ENCODE data around the gene FRMD1. TPM values are rescaled to one million over a fixed set of nuclear protein-coding genes. Genes with fewer than 3 reads are reported as not detected.

The FRMD1 gene
- total RNA-seq, 1 experiment from 2014 or later, result not detected

- ChIA-PET CTCF (no interaction called here), POLR2A (ENCODE audit: unreplicated experiment) (no interaction called here)
- Histone ChIP-seq H3K9me3 (ENCODE audit: low read length) (no peaks in the 10 kb centered on the region), H3F3A (ENCODE audit: low read length, unreplicated experiment) (no peaks in the 10 kb centered on the region), H3K4me3 (ENCODE audit: low read length) (no peak overlapping the region), H2AFZ (ENCODE audit: low read length) (no peak overlapping the region), H3K36me3 (ENCODE audit: low read depth, low read length) (no peaks in the 10 kb centered on the region), H3K79me2 (ENCODE audit: low read length) (no peaks in the 10 kb centered on the region), H3K9me2 (replicated peaks; ENCODE audit: low read length) (no peaks in the 10 kb centered on the region), H3K4me1 (ENCODE audit: insufficient read depth, low read length) (no peaks in the 10 kb centered on the region), H3K9ac (ENCODE audit: low read length) (no peak overlapping the region), H3K27me3 (ENCODE audit: low read length) (peaks cover 9% of the 10 kb centered on the region), H3K4me2 (ENCODE audit: low read length) (no peak overlapping the region), H3K27ac (ENCODE audit: low read length) (no peak overlapping the region), H4K20me1 (ENCODE audit: low read length) (no peaks in the 10 kb centered on the region)
- intact Hi-C loops (cut with micrococcal nuclease), result no loop called here
- no TSS peak for BruUV-seq (replicated peaks)
- ATAC-seq (no peak), DNase-seq (no peak)
- no peak for TF ChIP-seq EZH2phosphoT487 (IDR thresholded peaks at IDR 0.05; ENCODE audit: borderline replicate concordance, low read length)
- no peak for TF ChIP-seq CTCF (conservative IDR thresholded peaks at IDR 0.05; ENCODE audit: low read depth, low read length)
- no peak for TF ChIP-seq EZH2 (IDR thresholded peaks at IDR 0.05; ENCODE audit: low read length, unreplicated experiment)
Measured at GRCh38 chr6:168106633-168107005, 27.6 kb upstream of the FRMD1 start.

DNA sequence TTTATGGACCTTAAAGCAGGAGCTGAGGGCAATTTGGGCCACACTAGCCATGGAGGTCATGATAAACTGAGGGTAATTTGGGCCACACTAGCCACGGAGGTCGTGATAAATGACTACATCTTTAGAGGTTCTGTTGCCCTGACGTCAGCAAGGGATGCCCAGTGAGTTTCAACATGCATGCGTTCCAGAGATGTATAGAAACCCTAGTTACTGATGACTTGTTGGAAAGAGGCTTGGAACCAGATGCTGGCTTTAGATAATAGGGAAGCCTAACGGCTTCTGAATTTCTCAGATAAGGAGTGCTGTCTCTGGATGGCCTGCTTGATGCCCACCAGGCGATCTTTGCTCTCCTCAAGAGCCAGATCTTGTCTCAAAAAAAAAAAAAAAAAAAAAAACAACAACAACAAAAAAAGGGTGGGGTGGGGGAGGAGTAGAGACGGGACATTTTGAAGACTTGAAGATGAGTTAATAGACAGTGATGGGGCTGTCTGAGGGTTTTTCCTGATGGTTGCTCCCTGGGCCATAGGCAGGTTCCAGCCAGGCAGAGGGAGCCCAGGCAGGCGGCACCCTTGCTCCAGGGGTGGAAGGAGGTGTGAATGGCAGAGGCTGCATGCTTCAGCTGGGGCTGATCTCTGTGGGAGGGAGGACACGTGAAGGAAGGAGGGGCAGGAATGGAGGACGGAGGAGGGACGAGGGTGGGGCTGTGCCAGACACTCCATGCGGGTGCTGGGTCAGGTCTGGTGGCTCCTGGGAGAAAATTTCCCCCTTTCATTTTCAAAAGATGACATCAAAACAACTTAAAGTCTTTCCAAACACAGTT is 27.0 kb upstream of the FRMD1 start:
- intact Hi-C loops (cut with micrococcal nuclease), result no loop called here

More for the DNA sequence above, 27.0 kb upstream of the FRMD1 start:
- BruUV-seq (replicated peaks), result no TSS peak
- Histone ChIP-seq H3K4me3 (ENCODE audit: low read length) (no peak overlapping the region), H3K27me3 (ENCODE audit: low read length) (peaks cover 9% of the 10 kb centered on the region), H3K27ac (ENCODE audit: low read length) (no peak overlapping the region), H3K36me3 (ENCODE audit: low read depth, low read length) (no peaks in the 10 kb centered on the region), H3K4me2 (ENCODE audit: low read length) (no peak overlapping the region), H4K20me1 (ENCODE audit: low read length) (no peaks in the 10 kb centered on the region), H3K9ac (ENCODE audit: low read length) (no peak overlapping the region), H3K9me3 (ENCODE audit: low read length) (no peaks in the 10 kb centered on the region), H3F3A (ENCODE audit: low read length, unreplicated experiment) (no peaks in the 10 kb centered on the region), H3K79me2 (ENCODE audit: low read length) (no peaks in the 10 kb centered on the region), H2AFZ (ENCODE audit: low read length) (no peak overlapping the region), H3K9me2 (replicated peaks; ENCODE audit: low read length) (no peaks in the 10 kb centered on the region), H3K4me1 (ENCODE audit: insufficient read depth, low read length) (no peaks in the 10 kb centered on the region)
- CTCF ChIA-PET, result no interaction called here
- no peak for ATAC-seq
- DNase-seq, result no peak
- POLR2A ChIA-PET (ENCODE audit: unreplicated experiment), result no interaction called here
- TF ChIP-seq CTCF (conservative IDR thresholded peaks at IDR 0.05; ENCODE audit: low read depth, low read length) (no peak), EZH2phosphoT487 (IDR thresholded peaks at IDR 0.05; ENCODE audit: borderline replicate concordance, low read length) (no peak), EZH2 (IDR thresholded peaks at IDR 0.05; ENCODE audit: low read length, unreplicated experiment) (no peak)
